Testis (tissue), 2 donors: ENCODE measurements around the gene FHAD1.

ENCODE experiments used
- CTCF ChIP-seq, 3 experiments: fragments of 450-650 bp in 2 of 3; fragments of 200-600 bp in 1 of 3; sonication (generic) in 1 of 3; IDR thresholded peaks; one replicate each; pipeline ENCODE4 v1.5.1; 2016 to 2019; ENCODE audit warnings: antibody characterized with exemption in 3 of 3, mild to moderate bottlenecking in 2 of 3, moderate library complexity in 1 of 3
- POLR2A ChIP-seq: fragments of 450-650 bp; IDR thresholded peaks from one replicate; pipeline ENCODE4 v1.6.1; 2017; ENCODE audit warnings: antibody characterized with exemption, mild to moderate bottlenecking, moderate library complexity

DNA sequence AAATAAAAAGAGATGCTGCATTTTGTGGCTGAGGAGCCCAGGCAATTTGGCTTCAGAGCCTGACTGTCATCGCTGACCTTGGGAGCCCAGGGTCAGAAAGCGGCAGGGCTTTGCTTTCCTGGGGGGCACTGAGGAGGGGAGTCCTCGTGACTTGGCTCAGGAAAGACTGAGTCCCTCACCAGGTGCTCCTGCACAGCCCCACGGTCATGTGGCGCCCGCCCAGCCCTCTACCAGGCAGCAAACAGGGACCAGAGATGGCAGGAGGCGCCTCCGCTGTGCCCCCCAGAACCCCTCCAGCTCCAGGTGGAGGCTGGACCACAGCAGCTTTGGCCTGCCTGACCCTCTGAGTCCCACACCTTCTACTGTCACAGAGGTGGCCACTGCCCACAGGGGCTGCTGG, 175.8 kb downstream of the FHAD1 start:
- TF ChIP-seq CTCF (IDR thresholded peaks at IDR 0.05) (no peak), POLR2A (no peak)
